ENCODE results near the gene PFKFB4. TPM values are rescaled to one million over a fixed set of nuclear protein-coding genes. Genes with fewer than 3 reads are reported as not detected.

PFKFB4 gene
- total RNA-seq: 10 to 100 TPM in 1 of 2 donors, 1 to 10 TPM in 1; 8.5 to 18.0 TPM

- Mint-ChIP-seq H3K4me3 (peak within 1 kb of the TSS; percentile 87 to 97), H3K27me3 (ENCODE audit: low read depth) (peaks cover 9% of the 10 kb centered on the region), H3K9me3 (no peaks in the 10 kb centered on the region), H3K4me1 (ENCODE audit: low read depth) (peaks cover 38% of the 10 kb centered on the region), H3K36me3 (ENCODE audit: insufficient read depth in 2 of 2) (peaks cover 0 to 1% of the 10 kb centered on the region in 2 donors), H3K27ac (peak within 1 kb of the TSS; percentile 7)
- ATAC-seq (replicated peaks in 1 of 2) (peak; percentile 91 to 92), DNase-seq (peak; percentile 99 to 100)
Observed at GRCh38 chr3:48556796-48557626, at the start of gene PFKFB4. TSS of gene PFKFB4 (minus strand) at chr3:48556803. CDS start at chr3:48556777, 26 bp downstream.

GRCh38 chr3:48601622-48601994 lies 45.0 kb upstream of the PFKFB4 start:
- no peak for DNase-seq
- Mint-ChIP-seq H3K4me3 (no peak overlapping the region), H3K27ac (no peak overlapping the region), H3K27me3 (ENCODE audit: low read depth) (no peaks in the 10 kb centered on the region), H3K4me1 (ENCODE audit: low read depth) (peaks cover 5% of the 10 kb centered on the region), H3K36me3 (ENCODE audit: insufficient read depth in 2 of 2) (peaks cover 6 to 16% of the 10 kb centered on the region in 2 donors), H3K9me3 (no peaks in the 10 kb centered on the region)
- no peak for ATAC-seq (replicated peaks in 1 of 2)

GRCh38 chr3:48600711-48601621 lies 44.4 kb upstream of the PFKFB4 start:
- Mint-ChIP-seq H3K27me3 (ENCODE audit: low read depth) (peaks cover 4% of the 10 kb centered on the region), H3K4me1 (ENCODE audit: low read depth) (peaks cover 5% of the 10 kb centered on the region), H3K36me3 (ENCODE audit: insufficient read depth in 2 of 2) (peaks cover 6 to 14% of the 10 kb centered on the region in 2 donors), H3K9me3 (no peaks in the 10 kb centered on the region), H3K27ac (no peak overlapping the region), H3K4me3 (no peak overlapping the region)
- ATAC-seq (replicated peaks in 1 of 2) (no peak), DNase-seq (no peak)

GRCh38 chr3:48599509-48600285 lies 43.1 kb upstream of the PFKFB4 start:
- Mint-ChIP-seq H3K27ac (no peak overlapping the region), H3K4me3 (no peak overlapping the region), H3K9me3 (no peaks in the 10 kb centered on the region), H3K4me1 (ENCODE audit: low read depth) (peaks cover 4% of the 10 kb centered on the region), H3K36me3 (ENCODE audit: insufficient read depth in 2 of 2) (peaks cover 6 to 13% of the 10 kb centered on the region in 2 donors), H3K27me3 (ENCODE audit: low read depth) (peaks cover 6% of the 10 kb centered on the region)
- no peak for DNase-seq
- ATAC-seq (replicated peaks in 1 of 2): no peak

GRCh38 chr3:48599077-48599501 lies 42.5 kb upstream of the PFKFB4 start:
- Mint-ChIP-seq H3K27me3 (ENCODE audit: low read depth) (peaks cover 12% of the 10 kb centered on the region), H3K4me1 (ENCODE audit: low read depth) (no peaks in the 10 kb centered on the region), H3K27ac (no peak overlapping the region), H3K9me3 (no peaks in the 10 kb centered on the region), H3K36me3 (ENCODE audit: insufficient read depth in 2 of 2) (peaks cover 6 to 13% of the 10 kb centered on the region in 2 donors), H3K4me3 (no peak overlapping the region)
- no peak for DNase-seq
- no peak for ATAC-seq (replicated peaks in 1 of 2)

GRCh38 chr3:48598323-48599076 lies 41.9 kb upstream of the PFKFB4 start:
- no peaks in the 10 kb centered on the region for H3K4me1 Mint-ChIP-seq (ENCODE audit: low read depth)
- no peak overlapping the region for H3K27ac Mint-ChIP-seq
- peaks cover 18% of the 10 kb centered on the region for H3K27me3 Mint-ChIP-seq (ENCODE audit: low read depth)
- ATAC-seq (replicated peaks in 1 of 2) (no peak), DNase-seq (no peak)
- H3K9me3 Mint-ChIP-seq: no peaks in the 10 kb centered on the region
- peaks cover 6 to 13% of the 10 kb centered on the region in 2 donors for H3K36me3 Mint-ChIP-seq (ENCODE audit: insufficient read depth in 2 of 2)
- H3K4me3 Mint-ChIP-seq: no peak overlapping the region

- no peak for ATAC-seq (replicated peaks in 1 of 2)
Observed at GRCh38 chr3:48597408-48597800, 40.8 kb upstream of the PFKFB4 start.

GRCh38 chr3:48596676-48597407 lies 40.2 kb upstream of the PFKFB4 start:
- Mint-ChIP-seq H3K4me1 (ENCODE audit: low read depth) (no peaks in the 10 kb centered on the region), H3K9me3 (no peaks in the 10 kb centered on the region), H3K4me3 (no peak overlapping the region), H3K27ac (no peak overlapping the region), H3K36me3 (ENCODE audit: insufficient read depth in 2 of 2) (peaks cover 0 to 2% of the 10 kb centered on the region in 2 donors), H3K27me3 (ENCODE audit: low read depth) (peaks cover 22% of the 10 kb centered on the region)
- DNase-seq: no peak
- ATAC-seq (replicated peaks in 1 of 2): no peak

More at GRCh38 chr3:48597408-48597800, 40.8 kb upstream of the PFKFB4 start:
- Mint-ChIP-seq H3K9me3 (no peaks in the 10 kb centered on the region), H3K27ac (no peak overlapping the region), H3K36me3 (ENCODE audit: insufficient read depth in 2 of 2) (peaks cover 2 to 5% of the 10 kb centered on the region in 2 donors), H3K4me3 (no peak overlapping the region), H3K4me1 (ENCODE audit: low read depth) (no peaks in the 10 kb centered on the region), H3K27me3 (ENCODE audit: low read depth) (peaks cover 22% of the 10 kb centered on the region)
- DNase-seq: no peak

GRCh38 chr3:48596157-48596556 lies 39.6 kb upstream of the PFKFB4 start:
- Mint-ChIP-seq H3K4me1 (ENCODE audit: low read depth) (no peaks in the 10 kb centered on the region), H3K27me3 (ENCODE audit: low read depth) (peaks cover 25% of the 10 kb centered on the region), H3K9me3 (no peaks in the 10 kb centered on the region), H3K27ac (no peak overlapping the region), H3K4me3 (peak overlapping the region in 1 of 2 donors; percentile 13), H3K36me3 (ENCODE audit: insufficient read depth in 2 of 2) (peaks cover 0 to 2% of the 10 kb centered on the region in 2 donors)
- DNase-seq (no peak), ATAC-seq (replicated peaks in 1 of 2) (no peak)

- Mint-ChIP-seq H3K4me3 (peak overlapping the region in 1 of 2 donors; percentile 15), H3K27ac (no peak overlapping the region), H3K4me1 (ENCODE audit: low read depth) (no peaks in the 10 kb centered on the region), H3K9me3 (no peaks in the 10 kb centered on the region), H3K27me3 (ENCODE audit: low read depth) (peaks cover 30% of the 10 kb centered on the region), H3K36me3 (ENCODE audit: insufficient read depth in 2 of 2) (no peaks in the 10 kb centered on the region)
- ATAC-seq (replicated peaks in 1 of 2): peak in 1 of 2 donors; percentile 11
- peak in 1 of 2 donors; percentile 33 for DNase-seq
Observed at GRCh38 chr3:48595526-48596121, 39.0 kb upstream of the PFKFB4 start.

GRCh38 chr3:48595075-48595525 lies 38.5 kb upstream of the PFKFB4 start, which contains the start of gene COL7A1:
TSS of gene COL7A1 (minus strand) at chr3:48595329. CDS start at chr3:48595159, 170 bp downstream.
- H3K27ac Mint-ChIP-seq: no peak within 1 kb of the TSS
- H3K36me3 Mint-ChIP-seq (ENCODE audit: insufficient read depth in 2 of 2): no peaks in the 10 kb centered on the region
- peaks cover 34% of the 10 kb centered on the region for H3K27me3 Mint-ChIP-seq (ENCODE audit: low read depth)
- ATAC-seq (replicated peaks in 1 of 2) (peak; percentile 19 to 24), DNase-seq (peak in 1 of 2 donors; percentile 26)
- H3K9me3 Mint-ChIP-seq: no peaks in the 10 kb centered on the region
- peak within 1 kb of the TSS; percentile 42 to 72 for H3K4me3 Mint-ChIP-seq
- no peaks in the 10 kb centered on the region for H3K4me1 Mint-ChIP-seq (ENCODE audit: low read depth)

Data from activated T-cell treated with anti-CD3 and anti-CD28 coated beads, Interleukin-2, amount 50 U/mL, for 72 hours (primary cell).